IMR-90 (cell line): Measurements from ENCODE around the gene ZFHX3. TPM values are rescaled to one million over a fixed set of nuclear protein-coding genes. Genes with fewer than 3 reads are reported as not detected.

Source experiments
- ATAC-seq: fragments of 200-7000 bp; cut with Tn5 transposase; 2 replicates; pipeline ENCODE4 v1.9.1; 2020; ENCODE audit warnings: low read depth, mild to moderate bottlenecking, moderate library complexity
- BruUV-seq: library from RNA; stranded (reverse); fragments of 400-500 nt; replicated peaks from 2 replicates; lab custom pipeline; 2021; lab: Mats Ljungman, UMichigan
- CTCF ChIA-PET: fragments of 300-600 bp; formaldehyde crosslinking; extraction: SDS; loops from one replicate; lab custom pipeline; 2021; ENCODE audit warnings: antibody characterized with exemption; lab: Yijun Ruan, JAX
- POLR2A ChIA-PET: fragments of 300-600 bp; sonication (Branson Sonifier 250); formaldehyde crosslinking; loops from one replicate; lab custom pipeline; 2022; ENCODE audit warnings: antibody characterized with exemption; ENCODE audit not compliant: unreplicated experiment; lab: Charles Lee
- DNase-seq: peaks from one replicate; pipeline ENCODE4 v3.0.0; 2013
- H2AFZ ChIP-seq: replicated peaks from 2 replicates; pipeline ENCODE3; 2013; ENCODE audit warnings: low read length, mild to moderate bottlenecking; ENCODE audit not compliant: poor library complexity
- H2AK5ac ChIP-seq: 2 replicates; pipeline ENCODE4 v1.6.1; 2013; ENCODE audit warnings: low read depth, low read length, inconsistent platforms
- H2AK9ac ChIP-seq: replicated peaks from 2 replicates; pipeline ENCODE3; 2013; ENCODE audit warnings: mild to moderate bottlenecking, low read depth, low read length, moderate library complexity; ENCODE audit not compliant: poor library complexity
- H2BK120ac ChIP-seq: 2 replicates; pipeline ENCODE4 v1.6.1; 2013; ENCODE audit warnings: low read depth, low read length, inconsistent platforms
- H2BK15ac ChIP-seq: 3 replicates; pipeline ENCODE4 v1.6.1; 2013; ENCODE audit warnings: low read depth, low read length, inconsistent platforms
- H2BK20ac ChIP-seq: 2 replicates; pipeline ENCODE4 v1.6.1; 2013; ENCODE audit warnings: low read depth, mild to moderate bottlenecking, inconsistent platforms, low read length, moderate library complexity
- H2BK5ac ChIP-seq: 2 replicates; pipeline ENCODE4 v1.6.1; 2013; ENCODE audit warnings: mild to moderate bottlenecking, low read depth, low read length, inconsistent platforms; ENCODE audit not compliant: poor library complexity, severe bottlenecking
- H3K14ac ChIP-seq: replicated peaks from 2 replicates; pipeline ENCODE4 v1.6.1; 2013; ENCODE audit warnings: low read depth, low read length, inconsistent platforms
- H3K18ac ChIP-seq: 2 replicates; pipeline ENCODE4 v1.6.1; 2013; ENCODE audit warnings: low read depth, low read length, control low read depth
- H3K23ac ChIP-seq: 2 replicates; pipeline ENCODE4 v1.6.1; 2013; ENCODE audit warnings: low read depth, low read length, inconsistent platforms
- H3K27ac ChIP-seq: 2 replicates; pipeline ENCODE4 v1.5.1; 2013; ENCODE audit warnings: mild to moderate bottlenecking, control low read depth, low read length; ENCODE audit not compliant: insufficient read depth
- H3K27me3 ChIP-seq: 2 replicates; pipeline ENCODE4 v1.6.1; 2013; ENCODE audit warnings: low read length; ENCODE audit not compliant: control insufficient read depth, insufficient read depth
- H3K36me3 ChIP-seq: 2 replicates; pipeline ENCODE4 v1.6.1; 2013; ENCODE audit warnings: low read length, mixed read lengths; ENCODE audit not compliant: control insufficient read depth, insufficient read depth
- H3K4ac ChIP-seq: 2 replicates; pipeline ENCODE4 v1.6.1; 2013; ENCODE audit warnings: low read depth, low read length, inconsistent platforms
- H3K4me1 ChIP-seq: 2 replicates; pipeline ENCODE4 v1.6.1; 2013; ENCODE audit warnings: low read length, mixed read lengths; ENCODE audit not compliant: control insufficient read depth, insufficient read depth
- H3K4me2 ChIP-seq: 2 replicates; pipeline ENCODE4 v1.6.1; 2013; ENCODE audit warnings: low read depth, mild to moderate bottlenecking, control low read depth, low read length, moderate library complexity
- H3K4me3 ChIP-seq: 2 replicates; pipeline ENCODE4 v1.5.1; 2013; ENCODE audit warnings: low read depth, mild to moderate bottlenecking, control low read depth, low read length, moderate library complexity; ENCODE audit not compliant: insufficient read depth
- H3K56ac ChIP-seq: 2 replicates; pipeline ENCODE4 v1.6.1; 2013; ENCODE audit warnings: low read length, inconsistent platforms; ENCODE audit not compliant: insufficient read depth; ENCODE audit errors: extremely low read depth
- H3K79me1 ChIP-seq, 2 experiments: 2 replicates each; pipeline ENCODE4 v1.6.1; 2013; ENCODE audit warnings: low read length in 2 of 2, inconsistent platforms in 1 of 2, low read depth in 1 of 2
- H3K9ac ChIP-seq: 2 replicates; pipeline ENCODE4 v1.6.1; 2013; ENCODE audit warnings: low read depth, low read length, control low read depth
- H3K9me1 ChIP-seq: 2 replicates; pipeline ENCODE4 v1.6.1; 2013; ENCODE audit warnings: low read length, inconsistent platforms; ENCODE audit not compliant: insufficient read depth
- H3K9me3 ChIP-seq: 2 replicates; pipeline ENCODE4 v1.6.1; 2013; ENCODE audit warnings: low read length; ENCODE audit not compliant: control insufficient read depth, insufficient read depth
- H4K20me1 ChIP-seq: 2 replicates; pipeline ENCODE4 v1.6.1; 2013; ENCODE audit warnings: low read length, inconsistent platforms; ENCODE audit not compliant: insufficient read depth
- H4K5ac ChIP-seq: 2 replicates; pipeline ENCODE4 v1.6.1; 2013; ENCODE audit warnings: mild to moderate bottlenecking, low read depth, low read length, control low read depth
- H4K8ac ChIP-seq, 2 experiments: 2 replicates each; pipeline ENCODE4 v1.6.1; 2013; ENCODE audit warnings: low read depth in 2 of 2, low read length in 2 of 2, control low read depth in 1 of 2, inconsistent platforms in 1 of 2
- H4K91ac ChIP-seq: 2 replicates; pipeline ENCODE4 v1.6.1; 2013; ENCODE audit warnings: low read depth, low read length, inconsistent platforms; ENCODE audit not compliant: insufficient read depth
- BHLHE40 ChIP-seq: fragments of 150-350 bp; IDR thresholded peaks from 2 replicates; pipeline ENCODE4 v1.6.1; 2016; ENCODE audit warnings: mild to moderate bottlenecking, low read depth, low read length
- CEBPB ChIP-seq: IDR thresholded peaks from 2 replicates; pipeline ENCODE4 v1.6.1; 2012; ENCODE audit warnings: low read depth, low read length, improper control_type of control experiment
- CHD1 ChIP-seq: IDR thresholded peaks from 2 replicates; pipeline ENCODE4 v1.6.1; 2012; ENCODE audit warnings: low read depth, low read length, improper control_type of control experiment
- CTCF ChIP-seq: conservative IDR thresholded peaks from 2 replicates; pipeline ENCODE4 v1.5.1; 2012; ENCODE audit warnings: mild to moderate bottlenecking, low read depth, low read length, improper control_type of control experiment
- ELK1 ChIP-seq: fragments of 150-350 bp; IDR thresholded peaks from 2 replicates; pipeline ENCODE4 v1.6.1; 2016; ENCODE audit warnings: low read depth, mild to moderate bottlenecking, low read length, moderate library complexity, borderline replicate concordance
- FOS ChIP-seq: fragments of 150-350 bp; IDR thresholded peaks from 2 replicates; pipeline ENCODE4 v1.6.1; 2016; ENCODE audit warnings: low read depth, low read length
- MAFK ChIP-seq: IDR thresholded peaks from 2 replicates; pipeline ENCODE4 v1.6.1; 2012; ENCODE audit warnings: low read depth, low read length, improper control_type of control experiment
- MAZ ChIP-seq: IDR thresholded peaks from 2 replicates; pipeline ENCODE4 v1.6.1; 2012; ENCODE audit warnings: low read depth, mild to moderate bottlenecking, low read length, improper control_type of control experiment, moderate library complexity, borderline replicate concordance
- MXI1 ChIP-seq: IDR thresholded peaks from 2 replicates; pipeline ENCODE4 v1.6.1; 2012; ENCODE audit warnings: low read depth, mild to moderate bottlenecking, low read length, moderate library complexity, borderline replicate concordance
- NFE2L2 ChIP-seq: fragments of 150-350 bp; IDR thresholded peaks from 2 replicates; pipeline ENCODE4 v1.6.1; 2016; ENCODE audit warnings: low read depth, mild to moderate bottlenecking, low read length
- POLR2A ChIP-seq: IDR thresholded peaks from 2 replicates; pipeline ENCODE4 v1.6.1; 2012; ENCODE audit warnings: mild to moderate bottlenecking, low read depth, low read length
- RAD21 ChIP-seq: IDR thresholded peaks from 2 replicates; pipeline ENCODE4 v1.6.1; 2012; ENCODE audit warnings: low read length, improper control_type of control experiment
- RCOR1 ChIP-seq: IDR thresholded peaks from 2 replicates; pipeline ENCODE4 v1.6.1; 2012; ENCODE audit warnings: mild to moderate bottlenecking, low read length, improper control_type of control experiment; ENCODE audit not compliant: insufficient replicate concordance
- RFX5 ChIP-seq: IDR thresholded peaks from 2 replicates; pipeline ENCODE4 v1.8.0; 2012; ENCODE audit warnings: low read depth, mild to moderate bottlenecking, low read length, moderate library complexity
- SMC3 ChIP-seq: fragments of 150-350 bp; IDR thresholded peaks from 2 replicates; pipeline ENCODE4 v1.6.1; 2016; ENCODE audit warnings: low read depth, mild to moderate bottlenecking, antibody characterized with exemption, low read length, moderate library complexity
- USF2 ChIP-seq: fragments of 150-350 bp; IDR thresholded peaks from 2 replicates; pipeline ENCODE4 v1.6.1; 2017; ENCODE audit warnings: mild to moderate bottlenecking, antibody characterized with exemption, low read length, low read depth
- WGBS, 2 experiments: methylation state at CpG; one replicate each; pipeline versions ENCODE4 v1.1.5 to v1.1.7; 2013; ENCODE audit warnings: missing lambda C conversion rate in 2 of 2; ENCODE audit not compliant: insufficient read length in 1 of 2; ENCODE audit errors: extremely low coverage in 2 of 2; 5-methylcytosine and 5-hydroxymethylcytosine counted together
- dilution Hi-C: fragments of 300-500 bp; cut with HindIII; formaldehyde crosslinking; loops from one replicate; pipeline ENCODE4 v1.14.3; 2018; ENCODE audit warnings: low sequenced_read_pairs; ENCODE audit not compliant: unreplicated experiment
- in situ Hi-C: fragments of 300-500 bp; cut with MboI; formaldehyde crosslinking; loops from 3 replicates; pipeline ENCODE4 v1.14.3; 2019; ENCODE audit warnings: low sequenced_read_pairs, inconsistent platforms, mixed read lengths
- intact Hi-C: fragments of 100-400 bp; cut with micrococcal nuclease; formaldehyde crosslinking; loops from 2 replicates; pipeline ENCODE4 v1.10.0; 2022
- polyA plus RNA-seq, 3 experiments: library from polyadenylated mRNA; depleted of rRNA; stranded (reverse); fragments of >200 nt; gene quantifications; 2 replicates each; pipeline ENCODE4 v1.2.3, GENCODE V29; 2012; ENCODE audit warnings: low replicate concordance in 1 of 3
- total RNA-seq: library from RNA; depleted of rRNA; stranded (reverse); fragments of >200 nt; gene quantifications from 2 replicates; pipeline ENCODE4 v1.2.3, GENCODE V29; 2012

Gene ZFHX3
- total and polyA plus RNA-seq, 2 of the 4 experiments (the other 2 are of a cell fraction): 1.4 to 1.7 TPM

GRCh38 chr16:72937360-72937759 lies 110.6 kb downstream of the ZFHX3 start:
- no TSS peak for BruUV-seq
- dilution Hi-C loops: loop anchor here (25.0 kb wide), 1 partner anchor 100 kb away; the partner anchor contains the start of gene ZFHX3
- Histone ChIP-seq H4K20me1 (peaks cover 39% of the 10 kb centered on the region; the same call in 1 of the 2 replicates), H3K18ac (no peak overlapping the region), H3K27me3 (no peaks in the 10 kb centered on the region), H3K27ac (no peak overlapping the region), H3K9ac (no peak overlapping the region), H2BK15ac (no peak overlapping the region), H3K4me3 (no peak overlapping the region), H2BK20ac (no peak overlapping the region), H3K14ac (no peak overlapping the region), H4K5ac (no peak overlapping the region), H2BK120ac (no peak overlapping the region), H3K56ac (no peak overlapping the region), H3K4me2 (no peak overlapping the region), H3K4ac (no peak overlapping the region), H4K91ac (no peak overlapping the region), H3K79me1 (peaks cover 44 to 74% of the 10 kb centered on the region in 2 experiments), H3K9me3 (no peaks in the 10 kb centered on the region), H3K4me1 (peaks cover 16% of the 10 kb centered on the region), H3K9me1 (peaks cover 8% of the 10 kb centered on the region), H2AK9ac (no peak overlapping the region), H3K36me3 (peaks cover 3% of the 10 kb centered on the region; the same call in 1 of the 2 replicates), H3K23ac (no peak overlapping the region), H2AFZ (no peak overlapping the region), H2AK5ac (peak overlapping the region; percentile 11), H2BK5ac (no peak overlapping the region), H4K8ac (no peak overlapping the region)
- in situ Hi-C loops: loop anchor here (10.0 kb wide), 1 partner anchor 273 kb away; no protein-coding TSS in a partner anchor
- ATAC-seq: no peak
- no peak for DNase-seq
- no peak for TF ChIP-seq BHLHE40
- TF ChIP-seq MAZ: no peak
- no peak for TF ChIP-seq RFX5
- no peak for TF ChIP-seq USF2
- TF ChIP-seq CHD1: no peak
- no peak for TF ChIP-seq RAD21
- no peak for TF ChIP-seq FOS
- no peak for TF ChIP-seq MAFK
- TF ChIP-seq MXI1: no peak
- TF ChIP-seq ELK1: no peak
- no peak for TF ChIP-seq RCOR1
- TF ChIP-seq NFE2L2: no peak
- TF ChIP-seq CTCF: no peak
- no peak for TF ChIP-seq SMC3
- TF ChIP-seq POLR2A: no peak
- TF ChIP-seq CEBPB: no peak
- POLR2A ChIA-PET: no interaction called here
- CTCF ChIA-PET: no interaction called here
- 88% methylated on average over 5 of the region's 9 CpGs; no CpG with 5 or more reads in 1 of the 2 experiments for WGBS, 2 experiments
- intact Hi-C loops: loop anchor here (10.0 kb wide), 2 partner anchors 267 to 273 kb away; no protein-coding TSS in a partner anchor
